H1 (cell line): ENCODE results near the gene NDUFB10. TPM values are rescaled to one million over a fixed set of nuclear protein-coding genes. Genes with fewer than 3 reads are reported as not detected.

ENCODE experiments used
- polyA plus RNA-seq, 7 experiments: library from polyadenylated mRNA; depleted of rRNA in 3 of 7; stranded (reverse) in 5 of 7; unstranded in 2 of 7; fragments of >200 nt in 5 of 7; fragments of 200-250 nt in 2 of 7; gene quantifications; 1 replicate in 5 of 7; 2 replicates in 1 of 7; 4 replicates in 1 of 7; pipeline versions ENCODE4 v1.2.1 to v1.2.3, GENCODE V29; 2011 to 2013; ENCODE audit warnings: missing spikeins in 2 of 7, mixed read lengths in 2 of 7
- small RNA-seq: library from polyadenylated mRNA; stranded (forward); fragments of <200 nt; extraction: miRNeasy Mini kit (QIAGEN cat#:217004); gene quantifications from one replicate; pipeline ENCODE3, GENCODE V24; 2013; ENCODE audit not compliant: insufficient read depth
- total RNA-seq: library from RNA; stranded (reverse); fragmentation: NEBNext Ultra II Directional; extraction: Animal tissue kit (Norgen Biotek cat#: 25700); gene quantifications from 2 replicates; pipeline ENCODE4 v1.2.1, GENCODE V29; 2021

The NDUFB10 gene
- total and polyA plus RNA-seq, 2 of the 8 experiments (the other 6 are each of a cell fraction or from before 2014, with no cell fraction given): 183 to 194 TPM

Small RNA genes lying within 50 kb of the gene (small RNA-seq; reads per million reads assigned to genes)
- gene AC005363.2 (not detected), gene SNORA10 (not detected), gene SNORA64 (not detected)

Other genes with a start within 250 kb of the NDUFB10 start
- gene NME3, start 188.0 kb upstream of the NDUFB10 start, total RNA-seq: 70.9 and 72.5 TPM in 2 replicates
- gene NME3, start 188.0 kb upstream of the NDUFB10 start, polyA plus RNA-seq (2011; rRNA removed): 163 and 214 TPM in 2 replicates
- 19.3 and 19.7 TPM in 2 replicates for gene EME2, start 186.7 kb upstream of the NDUFB10 start, total RNA-seq
- 13.1 and 17.0 TPM in 2 replicates for gene EME2, start 186.7 kb upstream of the NDUFB10 start, polyA plus RNA-seq (2011; rRNA removed)
- gene MRPS34, start 186.4 kb upstream of the NDUFB10 start, total RNA-seq: 252 and 267 TPM in 2 replicates
- gene MRPS34, start 186.4 kb upstream of the NDUFB10 start, polyA plus RNA-seq (2011; rRNA removed): 168 and 250 TPM in 2 replicates
- 22.5 and 25.3 TPM in 2 replicates for gene SPSB3, start 177.0 kb upstream of the NDUFB10 start, total RNA-seq
- 37.8 and 60.1 TPM in 2 replicates for gene SPSB3, start 177.0 kb upstream of the NDUFB10 start, polyA plus RNA-seq (2011; rRNA removed)
- gene NUBP2, start 176.6 kb upstream of the NDUFB10 start, total RNA-seq: 68.0 and 70.3 TPM in 2 replicates
- gene NUBP2, start 176.6 kb upstream of the NDUFB10 start, polyA plus RNA-seq (2011; rRNA removed): 96.9 and 130 TPM in 2 replicates
- gene IGFALS, start 165.8 kb upstream of the NDUFB10 start, total RNA-seq: not detected in 2 replicates
- 0.03 TPM in 1 of 2 replicates, not detected in the other for gene IGFALS, start 165.8 kb upstream of the NDUFB10 start, polyA plus RNA-seq (2011; rRNA removed)
- gene HAGH, start 132.7 kb upstream of the NDUFB10 start, total RNA-seq: 28.7 and 34.4 TPM in 2 replicates
- gene HAGH, start 132.7 kb upstream of the NDUFB10 start, polyA plus RNA-seq (2011; rRNA removed): 40.6 and 65.3 TPM in 2 replicates
- gene FAHD1, start 132.3 kb upstream of the NDUFB10 start, total RNA-seq: 20.4 and 20.5 TPM in 2 replicates
- gene FAHD1, start 132.3 kb upstream of the NDUFB10 start, polyA plus RNA-seq (2011; rRNA removed): 31.9 and 47.2 TPM in 2 replicates
- 0.99 and 1.1 TPM in 2 replicates for gene MEIOB, start 87.4 kb upstream of the NDUFB10 start, total RNA-seq
- gene MEIOB, start 87.4 kb upstream of the NDUFB10 start, polyA plus RNA-seq (2011; rRNA removed): 0.60 and 0.63 TPM in 2 replicates
- 0.39 TPM in 1 of 2 replicates, not detected in the other for gene HS3ST6, start 41.1 kb upstream of the NDUFB10 start, total RNA-seq
- 0.36 and 0.63 TPM in 2 replicates for gene HS3ST6, start 41.1 kb upstream of the NDUFB10 start, polyA plus RNA-seq (2011; rRNA removed)
- gene MSRB1, start 16.3 kb upstream of the NDUFB10 start, total RNA-seq: 28.2 and 34.1 TPM in 2 replicates
- 51.4 and 53.8 TPM in 2 replicates for gene MSRB1, start 16.3 kb upstream of the NDUFB10 start, polyA plus RNA-seq (2011; rRNA removed)
- 0.19 and 0.39 TPM in 2 replicates for gene RPL3L, start 4.8 kb upstream of the NDUFB10 start, total RNA-seq
- 0.08 and 0.24 TPM in 2 replicates for gene RPL3L, start 4.8 kb upstream of the NDUFB10 start, polyA plus RNA-seq (2011; rRNA removed)
- gene RPS2, start 5.3 kb downstream of the NDUFB10 start, total RNA-seq: 3,974 and 4,042 TPM in 2 replicates
- 16,783 and 22,970 TPM in 2 replicates for gene RPS2, start 5.3 kb downstream of the NDUFB10 start, polyA plus RNA-seq (2011; rRNA removed)
- not detected in 2 replicates for gene RNF151, start 7.3 kb downstream of the NDUFB10 start, total RNA-seq
- gene RNF151, start 7.3 kb downstream of the NDUFB10 start, polyA plus RNA-seq (2011; rRNA removed): 0.17 TPM in 1 of 2 replicates, not detected in the other
- 65.8 and 66.8 TPM in 2 replicates for gene TBL3, start 12.5 kb downstream of the NDUFB10 start, total RNA-seq
- gene TBL3, start 12.5 kb downstream of the NDUFB10 start, polyA plus RNA-seq (2011; rRNA removed): 137 and 159 TPM in 2 replicates
- 2.5 and 3.3 TPM in 2 replicates for gene NOXO1, start 21.9 kb downstream of the NDUFB10 start, total RNA-seq
- gene NOXO1, start 21.9 kb downstream of the NDUFB10 start, polyA plus RNA-seq (2011; rRNA removed): 1.3 and 2.6 TPM in 2 replicates
- gene GFER, start 24.7 kb downstream of the NDUFB10 start, total RNA-seq: 37.9 and 45.4 TPM in 2 replicates
- gene GFER, start 24.7 kb downstream of the NDUFB10 start, polyA plus RNA-seq (2011; rRNA removed): 17.7 and 29.1 TPM in 2 replicates
- 36.2 and 38.8 TPM in 2 replicates for gene SYNGR3, start 30.4 kb downstream of the NDUFB10 start, total RNA-seq
- 49.9 and 72.3 TPM in 2 replicates for gene SYNGR3, start 30.4 kb downstream of the NDUFB10 start, polyA plus RNA-seq (2011; rRNA removed)
- gene ZNF598, start 50.3 kb downstream of the NDUFB10 start, total RNA-seq: 47.6 and 51.7 TPM in 2 replicates
- gene ZNF598, start 50.3 kb downstream of the NDUFB10 start, polyA plus RNA-seq (2011; rRNA removed): 29.3 and 43.0 TPM in 2 replicates
- gene NPW, start 60.2 kb downstream of the NDUFB10 start, total RNA-seq: 8.1 and 10.3 TPM in 2 replicates
- gene NPW, start 60.2 kb downstream of the NDUFB10 start, polyA plus RNA-seq (2011; rRNA removed): 4.0 and 7.8 TPM in 2 replicates
- gene NHERF2, start 67.4 kb downstream of the NDUFB10 start, total RNA-seq: 19.3 and 19.6 TPM in 2 replicates
- 13.9 and 22.4 TPM in 2 replicates for gene NHERF2, start 67.4 kb downstream of the NDUFB10 start, polyA plus RNA-seq (2011; rRNA removed)
- 70.9 and 84.5 TPM in 2 replicates for gene NTHL1, start 88.3 kb downstream of the NDUFB10 start, total RNA-seq
- 150 and 209 TPM in 2 replicates for gene NTHL1, start 88.3 kb downstream of the NDUFB10 start, polyA plus RNA-seq (2011; rRNA removed)
- gene TSC2, start 88.4 kb downstream of the NDUFB10 start, total RNA-seq: 91.1 and 96.6 TPM in 2 replicates
- 65.9 and 90.2 TPM in 2 replicates for gene TSC2, start 88.4 kb downstream of the NDUFB10 start, polyA plus RNA-seq (2011; rRNA removed)
- 52.7 and 63.5 TPM in 2 replicates for gene PKD1, start 176.4 kb downstream of the NDUFB10 start, total RNA-seq
- gene PKD1, start 176.4 kb downstream of the NDUFB10 start, polyA plus RNA-seq (2011; rRNA removed): 40.6 and 59.4 TPM in 2 replicates
- gene RAB26, start 189.1 kb downstream of the NDUFB10 start, total RNA-seq: 4.3 and 5.3 TPM in 2 replicates
- 5.4 and 6.6 TPM in 2 replicates for gene RAB26, start 189.1 kb downstream of the NDUFB10 start, polyA plus RNA-seq (2011; rRNA removed)
- gene TRAF7, start 196.2 kb downstream of the NDUFB10 start, total RNA-seq: 148 and 155 TPM in 2 replicates
- gene TRAF7, start 196.2 kb downstream of the NDUFB10 start, polyA plus RNA-seq (2011; rRNA removed): 96.8 and 140 TPM in 2 replicates
- 6.4 and 6.5 TPM in 2 replicates for gene CASKIN1, start 237.1 kb downstream of the NDUFB10 start, total RNA-seq
- 1.2 and 2.7 TPM in 2 replicates for gene CASKIN1, start 237.1 kb downstream of the NDUFB10 start, polyA plus RNA-seq (2011; rRNA removed)
- gene MLST8, start 245.9 kb downstream of the NDUFB10 start, total RNA-seq: 67.6 and 69.6 TPM in 2 replicates
- 321 and 440 TPM in 2 replicates for gene MLST8, start 245.9 kb downstream of the NDUFB10 start, polyA plus RNA-seq (2011; rRNA removed)